GM10248 (cell line): ENCODE measurements around the gene STX16.

Experiments used
- CTCF ChIA-PET: fragments of 300-600 bp; sonication (Branson Sonifier 250); formaldehyde crosslinking; extraction: SDS; loops from one replicate; lab custom pipeline; 2021; ENCODE audit warnings: antibody characterized with exemption; lab: Yijun Ruan, JAX
- POLR2A ChIA-PET: fragments of 350-650 bp; sonication (Branson Sonifier 250); formaldehyde crosslinking; extraction: SDS; loops from one replicate; lab custom pipeline; 2020; ENCODE audit warnings: antibody characterized with exemption; lab: Yijun Ruan, JAX
- DNase-seq: peaks from one replicate; pipeline ENCODE4 v3.0.0; 2012; ENCODE audit errors: extremely low spot score
- CTCF ChIP-seq: IDR thresholded peaks from 2 replicates; pipeline ENCODE4 v1.5.1; 2012; ENCODE audit warnings: mild to moderate bottlenecking, low read depth; ENCODE audit errors: extremely low read depth, missing control alignments, control extremely low read depth

The STX16 gene, protein sequence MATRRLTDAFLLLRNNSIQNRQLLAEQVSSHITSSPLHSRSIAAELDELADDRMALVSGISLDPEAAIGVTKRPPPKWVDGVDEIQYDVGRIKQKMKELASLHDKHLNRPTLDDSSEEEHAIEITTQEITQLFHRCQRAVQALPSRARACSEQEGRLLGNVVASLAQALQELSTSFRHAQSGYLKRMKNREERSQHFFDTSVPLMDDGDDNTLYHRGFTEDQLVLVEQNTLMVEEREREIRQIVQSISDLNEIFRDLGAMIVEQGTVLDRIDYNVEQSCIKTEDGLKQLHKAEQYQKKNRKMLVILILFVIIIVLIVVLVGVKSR

GRCh38 chr20:58650776-58651558 is at the start of gene STX16:
STX16 (plus strand) TSS chr20:58651283; CDS start chr20:58652007, 724 bp downstream.
- CTCF ChIA-PET, result interaction anchor here (0.7 to 2.4 kb wide), 27 partner anchors 9 to 558 kb away, joined by 3 to 15 read pairs (median 3); partner anchors contain the start of genes ATP5F1E, GNAS, GNAS-AS1 and NPEPL1
- TF ChIP-seq CTCF, result peak; percentile 27
- DNase-seq, result peak; percentile 94
- POLR2A ChIA-PET, result interaction anchor here (0.6 to 1.5 kb wide), 7 partner anchors 19 to 984 kb away, joined by 3 to 9 read pairs (median 4); partner anchors contain the start of gene VAPB

- POLR2A ChIA-PET, result no interaction called here
- DNase-seq, result no peak
- CTCF ChIA-PET, result no interaction called here
- no peak for TF ChIP-seq CTCF
Measured at GRCh38 chr20:58602124-58602523, 49.0 kb upstream of the STX16 start.

DNA sequence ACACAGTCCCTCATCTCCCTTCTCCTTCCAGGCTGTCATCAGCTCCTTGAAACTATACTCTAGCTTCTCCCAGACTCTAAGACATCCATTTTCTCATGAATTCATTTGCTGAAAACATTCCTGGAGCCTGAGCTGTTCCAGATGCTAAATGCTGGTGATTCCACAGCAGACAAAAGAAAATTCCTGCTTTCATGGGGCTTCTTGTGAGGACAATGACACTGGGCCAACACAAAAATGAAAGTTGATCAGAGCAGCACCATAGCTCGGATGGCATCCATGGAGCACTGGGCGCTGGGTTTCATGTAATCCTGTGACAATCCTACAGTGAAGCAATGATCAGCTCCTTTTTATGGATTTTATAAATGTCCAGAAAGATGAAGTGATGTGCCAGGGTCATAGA is 47.4 kb upstream of the STX16 start:
- CTCF ChIA-PET, result no interaction called here
- no peak for TF ChIP-seq CTCF
- no peak for DNase-seq
- POLR2A ChIA-PET, result no interaction called here

GRCh38 chr20:58604128-58604881 is 46.8 kb upstream of the STX16 start:
- ChIA-PET POLR2A (no interaction called here), CTCF (no interaction called here)
- TF ChIP-seq CTCF, result no peak
- DNase-seq, result no peak

- POLR2A ChIA-PET, result no interaction called here
- TF ChIP-seq CTCF, result no peak
- CTCF ChIA-PET, result no interaction called here
- no peak for DNase-seq
Measured at GRCh38 chr20:58605292-58606065, 45.6 kb upstream of the STX16 start.
